ENCODE results near the gene DHX40. TPM values are rescaled to one million over a fixed set of nuclear protein-coding genes. Genes with fewer than 3 reads are reported as not detected.

DHX40 gene
- total and polyA plus RNA-seq, 2 of the 8 experiments (the other 6 are each of a cell fraction or from before 2014, with no cell fraction given): 13.5 to 28.3 TPM

DNA sequence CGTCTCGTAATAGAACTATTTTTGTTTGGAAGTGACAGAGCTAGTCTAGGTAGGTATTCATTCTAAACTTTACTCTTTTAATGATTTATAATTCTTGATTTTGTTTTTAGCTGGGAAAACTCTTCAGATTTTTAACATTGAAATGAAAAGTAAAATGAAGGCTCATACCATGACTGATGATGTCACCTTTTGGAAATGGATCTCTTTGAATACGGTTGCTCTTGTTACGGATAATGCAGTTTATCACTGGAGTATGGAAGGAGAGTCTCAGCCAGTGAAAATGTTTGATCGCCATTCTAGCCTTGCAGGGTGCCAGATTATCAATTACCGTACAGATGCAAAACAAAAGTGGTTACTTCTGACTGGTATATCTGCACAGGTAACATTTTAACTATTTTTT is 81.9 kb downstream of the DHX40 start:
- no peak overlapping the region for H3K4ac ChIP-seq (replicated peaks; ENCODE audit: insufficient read length, low read depth, low read length)
- no peak overlapping the region for H3K9ac ChIP-seq (replicated peaks in 1 of 4; ENCODE audit: extremely low read depth in 1 of 4, low read depth in 3 of 4, low read length in 3 of 4)
- H3K4me1 ChIP-seq (replicated peaks in 1 of 4; ENCODE audit: control insufficient read depth in 3 of 4, insufficient read depth in 4 of 4, low read length in 3 of 4): no peaks in the 10 kb centered on the region
- WGBS, 2 experiments (ENCODE audit: extremely low coverage in 1 of 2, insufficient coverage in 1 of 2, insufficient read length in 1 of 2, insufficient replicate concordance in 2 of 2, low coverage in 1 of 2, low lambda C conversion rate in 2 of 2, missing lambda C conversion rate in 1 of 2): 96% methylated on average over 6 of the region's 6 CpGs; no CpG with 5 or more reads in 1 of the 2 experiments
- no peak overlapping the region for H3K27ac ChIP-seq (ENCODE audit: low read depth, low read length)
- H3K79me2 ChIP-seq (ENCODE audit: control insufficient read depth in 1 of 2, insufficient read depth in 2 of 2, low read length in 2 of 2): peaks cover 0 to 34% of the 10 kb centered on the region in 2 experiments; a peak in 2 of 4 replicates
- no peaks in the 10 kb centered on the region for H3K9me3 ChIP-seq (ENCODE audit: insufficient read depth in 2 of 2, low read depth in 1 of 2, low read length in 1 of 2)
- H3K23me2 ChIP-seq (ENCODE audit: low read depth, low read length): no peaks in the 10 kb centered on the region
- no peaks in the 10 kb centered on the region for H3K79me1 ChIP-seq (ENCODE audit: low read depth, low read length)
- no peak overlapping the region for H2BK5ac ChIP-seq (ENCODE audit: low read depth, low read length)
- H4K20me1 ChIP-seq (replicated peaks in 1 of 2; ENCODE audit: control insufficient read depth in 1 of 2, insufficient read depth in 2 of 2, low read length in 2 of 2): peaks cover 2 to 5% of the 10 kb centered on the region in 2 experiments
- H2AFZ ChIP-seq (ENCODE audit: low read length): no peak overlapping the region
- DNase-seq (ENCODE audit: low read depth in 1 of 2, low spot score in 2 of 2): no peak
- H3K14ac ChIP-seq (ENCODE audit: insufficient read length): no peak overlapping the region
- no peak overlapping the region for H4K8ac ChIP-seq (ENCODE audit: extremely low read depth, insufficient read depth, low read length)
- no peak overlapping the region for H3K4me2 ChIP-seq (ENCODE audit: insufficient read depth in 1 of 2, low read depth in 2 of 2, low read length in 2 of 2)
- no peak overlapping the region for H2BK12ac ChIP-seq (ENCODE audit: low read depth, low read length)
- POLR2A ChIA-PET (ENCODE audit: partially characterized antibody): interaction anchor here (1.2 kb wide), 1 partner anchor 28 kb away, joined by 3 read pairs; no protein-coding TSS in a partner anchor
- H4K5ac ChIP-seq (ENCODE audit: insufficient read length, low read depth, low read length): no peak overlapping the region
- CTCF ChIA-PET (ENCODE audit: partially characterized antibody): interaction anchor here (1.5 kb wide), 1 partner anchor 11 kb away, joined by 3 read pairs; no protein-coding TSS in a partner anchor
- no peak overlapping the region for H3K23ac ChIP-seq (ENCODE audit: insufficient read length)
- no peak overlapping the region for H2BK20ac ChIP-seq (ENCODE audit: low read length)
- no peak overlapping the region for H2BK15ac ChIP-seq (ENCODE audit: low read length)
- H3K18ac ChIP-seq (ENCODE audit: extremely low read depth, low read length): no peak overlapping the region
- H3K36me3 ChIP-seq (ENCODE audit: control insufficient read depth in 2 of 4, insufficient read depth in 4 of 4, low read length in 3 of 4): peaks cover 11 to 74% (median 45%) of the 10 kb centered on the region in 4 experiments
- no peaks in the 10 kb centered on the region for H3K27me3 ChIP-seq (replicated peaks in 1 of 4; ENCODE audit: control insufficient read depth in 3 of 4, extremely low read depth in 1 of 4, insufficient read depth in 3 of 4, low read length in 3 of 4)
- no peak for TF ChIP-seq BRCA1 (IDR thresholded peaks at IDR 0.05; ENCODE audit: low read depth, low read length)
- no peak overlapping the region for H3K56ac ChIP-seq (replicated peaks; ENCODE audit: insufficient read length, low read depth, low read length)
- H4K91ac ChIP-seq (replicated peaks; ENCODE audit: insufficient read length, low read length): no peak overlapping the region
- no peak overlapping the region for H2AK5ac ChIP-seq (ENCODE audit: low read depth, low read length)
- H3K4me3 ChIP-seq (ENCODE audit: extremely low read depth in 1 of 4, insufficient read depth in 2 of 4, low read depth in 3 of 4, low read length in 4 of 4): no peak overlapping the region
- FAIRE-seq: no peak
- H2BK120ac ChIP-seq (replicated peaks; ENCODE audit: low read depth, low read length): no peak overlapping the region
